HG03378 (cell line): ENCODE measurements around the gene EMX2.
"Not testable (repeated sequence)": the region's sequence is repeated elsewhere in the genome, so short reads cannot be mapped to it uniquely, and the experiment has no call there.

ENCODE experiments used
- ATAC-seq: cut with Tn5 transposase; IDR thresholded peaks from one replicate; pipeline ENCODE4 v1.9.1; 2021; ENCODE audit warnings: mild to moderate bottlenecking, moderate library complexity; ENCODE audit not compliant: unreplicated experiment

EMX2 gene

DNA sequence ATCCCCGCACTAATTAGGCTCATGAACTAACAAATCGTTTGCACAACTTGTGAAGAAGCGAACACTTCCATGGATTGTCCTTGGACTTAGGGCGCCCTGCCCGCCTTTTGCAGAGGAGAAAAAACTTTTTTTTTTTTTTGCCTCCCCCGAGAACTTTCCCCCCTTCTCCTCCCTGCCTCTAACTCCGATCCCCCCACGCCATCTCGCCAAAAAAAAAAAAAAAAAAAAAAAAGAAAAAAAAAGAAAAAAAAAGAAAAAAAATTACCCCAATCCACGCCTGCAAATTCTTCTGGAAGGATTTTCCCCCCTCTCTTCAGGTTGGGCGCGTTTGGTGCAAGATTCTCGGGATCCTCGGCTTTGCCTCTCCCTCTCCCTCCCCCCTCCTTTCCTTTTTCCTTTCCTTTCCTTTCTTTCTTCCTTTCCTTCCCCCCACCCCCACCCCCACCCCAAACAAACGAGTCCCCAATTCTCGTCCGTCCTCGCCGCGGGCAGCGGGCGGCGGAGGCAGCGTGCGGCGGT, at the start of gene EMX2:
TSS of gene EMX2 (plus strand) at position 41 of the 519 bp plus-strand sequence. CDS start 522 bp downstream, outside the sequence.
- no peak for ATAC-seq

GRCh38 chr10:117496031-117496430, 46.5 kb upstream of the EMX2 start:
- ATAC-seq = no peak

DNA sequence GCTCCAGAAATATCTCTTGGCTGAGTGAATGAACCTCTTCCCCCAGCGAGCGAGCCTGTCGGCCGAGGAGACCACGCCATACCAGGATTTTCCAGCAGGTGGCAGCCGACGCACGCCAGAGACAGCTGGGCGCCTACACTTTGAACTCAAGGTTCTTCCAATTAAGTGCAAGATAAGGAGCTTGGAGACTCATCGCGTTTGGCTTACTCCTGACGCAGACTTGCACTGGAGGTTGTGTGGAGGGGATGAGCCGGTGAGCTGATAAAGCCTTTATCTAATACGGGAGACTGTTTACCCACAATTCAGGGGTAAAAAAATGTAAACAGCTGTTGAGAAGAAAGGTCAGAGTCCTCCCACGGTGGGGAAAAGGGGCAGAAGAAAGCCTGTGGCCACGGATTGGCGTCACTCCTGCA, 45.9 kb upstream of the EMX2 start:
- peak; percentile 75 for ATAC-seq

- ATAC-seq = no peak
Measured at GRCh38 chr10:117497736-117498135, 44.8 kb upstream of the EMX2 start.

GRCh38 chr10:117499248-117500105, 43.1 kb upstream of the EMX2 start:
- ATAC-seq = no peak

- ATAC-seq = no peak
Measured at GRCh38 chr10:117500456-117500855, 42.1 kb upstream of the EMX2 start.

DNA sequence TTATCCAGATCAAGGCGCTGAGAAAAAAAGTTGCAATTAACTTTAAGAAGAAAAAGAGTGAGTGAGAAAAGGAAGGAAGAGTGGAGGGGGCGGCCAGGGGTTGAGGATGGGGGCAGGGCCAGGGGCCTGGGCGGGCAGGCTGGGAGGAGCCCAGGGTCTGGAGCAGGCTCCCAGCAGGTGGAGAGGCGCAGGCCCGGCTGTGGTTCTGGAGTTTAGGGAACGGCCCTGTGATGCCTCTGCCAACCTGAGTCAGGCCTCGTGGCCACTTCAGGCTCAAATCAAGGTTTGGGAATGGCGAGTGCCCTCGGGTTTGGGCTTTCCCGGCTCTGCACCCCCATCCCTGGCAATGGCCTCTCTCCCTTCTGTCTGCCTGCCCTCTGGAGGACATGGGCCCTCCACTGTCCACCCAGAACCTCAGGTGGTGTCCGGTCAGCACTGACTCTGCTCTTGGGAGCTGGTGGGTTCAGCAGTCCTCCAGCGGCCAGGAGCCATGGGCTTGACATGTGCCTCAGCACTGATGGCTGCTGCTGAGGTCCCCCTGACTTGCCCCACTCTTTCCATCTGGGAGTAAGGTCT, 41.0 kb upstream of the EMX2 start:
- ATAC-seq = no peak

DNA sequence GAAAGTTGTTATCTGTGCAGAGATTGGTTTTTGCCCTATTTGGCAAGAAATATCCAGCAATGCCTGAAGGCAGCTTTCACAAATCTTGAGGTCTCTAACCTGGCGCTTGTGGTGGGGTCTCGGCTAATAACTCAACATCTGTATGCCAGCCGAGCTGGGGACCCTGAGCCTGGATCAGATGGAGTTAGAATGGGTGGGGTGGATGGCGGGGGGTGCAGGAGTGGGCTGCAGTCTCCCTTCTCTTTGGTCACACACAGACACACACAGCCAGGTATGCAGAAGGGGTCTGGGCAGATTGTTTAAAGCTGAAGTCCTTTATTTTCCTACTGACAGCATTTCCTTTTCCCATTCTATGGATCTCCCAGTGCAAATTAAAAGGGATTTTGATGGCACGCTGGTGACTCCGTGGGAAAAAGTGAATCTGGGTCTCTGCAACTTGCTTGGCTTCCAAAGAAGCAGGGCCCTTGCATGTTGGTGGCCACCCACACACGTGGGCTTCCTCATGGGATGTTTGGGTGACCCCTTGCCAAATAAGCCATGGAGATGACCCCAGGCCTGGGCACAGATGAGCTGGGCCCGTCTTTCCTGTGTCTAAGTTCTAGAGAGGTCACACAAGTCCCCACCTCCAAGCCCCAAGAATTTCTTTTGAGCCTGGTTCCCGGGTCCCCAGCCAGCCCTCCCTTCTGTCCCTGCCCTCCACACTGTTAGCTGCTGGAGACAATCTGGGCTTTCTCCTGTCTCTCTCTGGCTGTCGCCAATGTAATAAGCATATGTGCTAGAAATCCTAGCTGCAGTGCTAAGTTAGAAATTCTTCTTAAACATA, 39.9 kb upstream of the EMX2 start:
- no peak for ATAC-seq

- no peak for ATAC-seq
Measured at GRCh38 chr10:117503244-117504205, 39.0 kb upstream of the EMX2 start.

- no peak for ATAC-seq
Measured at GRCh38 chr10:117504562-117504961, 38.0 kb upstream of the EMX2 start.

DNA sequence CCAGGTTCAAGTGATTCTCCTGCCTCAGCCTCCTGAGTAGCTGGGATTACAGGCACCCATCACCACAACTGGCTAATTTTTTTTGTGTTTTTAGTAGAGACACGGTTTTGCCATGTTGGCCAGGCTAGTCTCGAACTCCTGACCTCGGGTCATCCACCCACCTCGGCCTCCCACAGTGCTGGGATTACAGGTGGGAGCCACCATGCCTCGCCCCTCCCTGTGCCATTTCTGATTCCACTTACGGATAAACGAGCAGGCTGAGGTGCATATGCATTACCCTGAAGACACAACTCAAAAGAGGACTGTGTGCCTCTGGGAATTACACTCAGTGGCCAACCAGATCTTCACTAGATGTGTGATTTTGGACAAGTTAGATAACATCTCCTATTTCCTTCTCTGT, 35.5 kb upstream of the EMX2 start:
- not testable (repeated sequence) for ATAC-seq

DNA sequence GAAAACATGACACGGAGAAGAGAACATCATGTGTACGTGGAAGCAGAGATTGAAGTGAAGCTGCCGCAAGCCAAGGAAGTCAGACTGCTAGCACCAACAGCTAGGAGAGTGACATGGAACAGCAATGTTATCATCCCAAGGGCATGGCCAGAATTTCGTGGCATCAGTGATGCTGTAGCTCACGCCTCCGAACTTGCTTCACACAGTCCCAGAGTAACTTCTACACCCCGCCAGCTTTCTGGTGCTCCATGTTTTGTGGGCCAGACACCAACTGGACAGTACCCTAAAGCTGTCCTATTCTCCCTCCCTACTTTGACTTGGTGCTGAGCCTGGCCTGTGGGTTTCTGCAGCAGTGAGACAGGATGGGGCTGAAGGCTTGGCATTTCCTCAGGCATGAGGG, 33.0 kb upstream of the EMX2 start:
- ATAC-seq = no peak

DNA sequence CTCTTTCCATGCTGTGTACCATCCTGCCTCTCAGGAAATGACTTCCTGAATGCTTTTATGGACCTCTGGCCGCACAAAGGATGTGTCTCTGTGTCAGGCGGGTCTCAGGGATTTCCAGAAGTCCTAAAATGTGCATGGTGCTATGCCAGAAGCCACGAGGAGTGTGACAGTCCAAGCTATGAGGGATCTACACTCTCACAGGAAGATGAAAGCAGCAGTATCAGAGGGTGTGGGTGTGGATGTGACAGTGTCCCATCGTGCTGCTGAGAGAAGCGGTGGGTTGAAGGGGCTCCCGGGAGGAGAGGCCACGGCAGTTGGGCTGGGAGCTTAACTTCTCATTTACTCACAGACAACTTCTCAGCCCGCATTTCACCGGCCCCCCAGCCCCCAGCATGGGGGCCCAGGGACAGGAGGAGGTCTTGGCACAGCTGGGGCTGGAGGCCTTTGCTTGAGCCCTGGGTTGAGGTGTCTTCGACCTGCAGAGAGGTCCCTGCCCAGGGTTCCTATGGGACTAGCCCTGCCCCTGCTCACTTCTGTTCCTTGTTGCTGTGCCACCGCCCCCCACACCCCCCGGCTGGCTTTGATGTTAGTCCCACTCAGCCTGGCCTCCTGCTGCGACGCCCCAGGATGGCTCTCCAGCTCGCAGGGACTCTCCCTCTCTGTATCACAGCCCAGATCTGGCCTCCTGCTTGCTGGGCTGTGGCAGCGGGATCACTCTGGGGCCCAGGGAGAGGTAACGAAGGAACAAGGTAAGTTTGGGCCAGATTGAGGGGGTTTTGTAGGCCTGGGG, 30.8 kb upstream of the EMX2 start:
- no peak for ATAC-seq

DNA sequence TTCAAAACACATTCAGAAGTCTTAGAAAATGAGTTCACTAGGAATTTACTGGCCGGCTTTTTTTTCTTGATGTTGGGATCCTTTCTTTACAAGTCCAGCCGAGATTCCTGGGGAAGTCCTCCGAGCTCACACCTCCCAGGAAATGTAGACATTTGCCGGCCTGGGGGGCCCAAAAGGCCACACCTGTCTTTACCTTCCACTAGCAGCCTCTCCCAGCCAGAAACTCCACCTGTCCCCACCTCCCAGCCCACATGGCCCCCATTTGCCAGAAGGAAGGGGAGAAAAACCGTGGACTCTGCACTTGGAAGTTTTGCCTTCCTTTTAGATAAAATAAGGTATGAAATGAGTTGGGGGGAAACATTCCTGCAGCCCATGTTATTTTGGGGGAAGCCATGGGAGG, 27.6 kb upstream of the EMX2 start:
- no peak for ATAC-seq

DNA sequence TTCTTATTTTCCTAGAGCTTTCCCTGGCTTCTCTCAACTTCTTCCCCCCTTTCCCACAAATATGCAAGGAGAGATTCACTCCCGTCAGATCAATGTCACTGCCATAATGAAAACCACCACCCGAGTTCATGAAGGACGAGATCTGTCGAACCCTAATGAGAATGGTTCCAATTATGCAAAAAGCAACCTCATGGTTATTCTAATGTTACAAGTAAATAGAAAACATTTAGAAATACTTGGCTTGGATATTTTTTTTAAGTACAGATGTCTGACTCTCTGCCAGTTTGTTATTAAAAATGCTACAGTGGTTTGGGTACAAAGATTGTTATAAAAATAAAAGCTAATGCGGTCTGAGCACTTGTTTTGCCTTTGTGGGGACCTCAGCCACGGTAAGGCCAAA, 25.9 kb upstream of the EMX2 start:
- no peak for ATAC-seq

DNA sequence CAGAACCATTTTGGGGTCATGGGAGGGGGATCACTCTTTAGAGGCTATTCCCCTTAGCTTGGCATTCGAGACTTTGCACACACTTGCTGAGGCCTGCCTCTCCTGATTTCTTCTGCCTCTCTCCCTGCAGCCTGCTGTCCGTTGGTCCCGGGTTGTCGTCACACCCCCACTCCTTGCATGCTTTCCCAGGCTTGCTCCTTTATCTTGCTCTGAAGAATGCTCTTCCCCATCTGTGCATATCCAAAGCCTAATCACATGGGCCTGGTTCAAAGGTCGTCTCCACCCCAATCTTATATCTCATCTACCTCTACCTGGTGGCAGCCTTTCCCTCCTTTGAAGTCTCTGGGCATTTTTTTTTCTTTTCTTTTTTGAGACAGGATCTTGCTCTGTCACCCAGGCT, 24.3 kb upstream of the EMX2 start:
- ATAC-seq = no peak

GRCh38 chr10:117519286-117519685, 23.3 kb upstream of the EMX2 start:
- ATAC-seq = no peak

DNA sequence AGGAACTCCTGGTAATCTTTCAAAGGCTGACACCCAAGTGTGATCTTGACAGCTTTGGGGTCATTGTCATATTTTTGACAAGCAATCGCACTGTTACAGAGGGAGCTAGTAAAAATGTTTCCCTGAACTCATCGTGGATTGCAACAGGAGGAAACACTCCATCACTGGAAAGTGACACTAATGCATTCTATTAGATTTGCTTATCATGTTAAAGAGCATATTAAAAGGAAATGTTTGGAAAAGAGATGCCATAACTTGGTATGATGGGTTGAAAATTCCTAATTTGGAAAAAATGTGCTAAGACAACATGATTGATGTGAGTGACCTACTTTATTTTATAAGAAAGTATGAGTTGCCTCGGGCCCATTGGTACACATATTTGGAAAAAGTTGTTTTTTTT, 22.7 kb upstream of the EMX2 start:
- ATAC-seq = no peak

- ATAC-seq = no peak
Measured at GRCh38 chr10:117530791-117531190, 11.8 kb upstream of the EMX2 start.
